ENCODE measurements around the gene CETP. TPM values are rescaled to one million over a fixed set of nuclear protein-coding genes. Genes with fewer than 3 reads are reported as not detected.

CETP gene
- total and polyA plus RNA-seq, 2 of the 8 experiments (the other 6 are each of a cell fraction or from before 2014, with no cell fraction given): not detected

DNA sequence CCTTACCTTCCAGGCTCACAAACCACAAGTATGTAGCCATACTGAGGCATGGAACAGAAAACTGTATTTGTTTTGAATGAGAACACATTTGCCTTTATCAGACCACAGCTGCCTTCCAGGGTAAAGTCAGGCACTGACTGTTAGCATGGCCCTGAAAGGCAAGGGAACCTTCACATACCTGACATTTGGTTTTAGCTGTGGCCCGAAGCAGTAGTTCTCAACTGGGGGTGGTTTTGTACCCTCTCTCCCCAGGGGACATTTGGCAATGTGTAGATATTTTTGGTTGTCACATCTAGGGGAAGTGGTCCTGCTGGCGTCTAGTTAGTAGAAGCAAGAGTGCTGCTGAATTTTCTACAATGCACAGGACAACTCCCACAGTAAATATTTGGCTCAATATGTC, 20.7 kb upstream of the CETP start (continued):
- TF ChIP-seq PHF8 (conservative IDR thresholded peaks at IDR 0.05; ENCODE audit: low read depth, low read length) (no peak), SIRT6 (IDR thresholded peaks at IDR 0.05; ENCODE audit: low read length) (no peak), GABPA (IDR thresholded peaks at IDR 0.05; ENCODE audit: borderline replicate concordance, insufficient read depth, low read length) (no peak)
